GM15510 (cell line): Measurements from ENCODE around the gene DLG2.
A peak's percentile ranks its signal among the peaks of the same experiment; 100 is the strongest.

Source experiments
- POLR2A ChIP-seq: IDR thresholded peaks from 3 replicates; pipeline ENCODE4 v1.6.1; 2011; ENCODE audit warnings: borderline replicate concordance; ENCODE audit not compliant: insufficient read length; ENCODE audit errors: extremely low read depth

Gene DLG2

GRCh38 chr11:85652786-85653447 lies 25.8 kb upstream of the DLG2 start:
- TF ChIP-seq POLR2A: no peak

- TF ChIP-seq POLR2A: no peak
Measured at GRCh38 chr11:85651118-85651517, 24.0 kb upstream of the DLG2 start.

- peak; percentile 91 for TF ChIP-seq POLR2A
Measured at GRCh38 chr11:85647604-85648299, 20.6 kb upstream of the DLG2 start, which contains the start of gene TMEM126A. TSS of gene TMEM126A (plus strand) at chr11:85647967. CDS start at chr11:85650256, 2,289 bp downstream.

- no peak for TF ChIP-seq POLR2A
Measured at GRCh38 chr11:85647078-85647477, 19.9 kb upstream of the DLG2 start.

- no peak for TF ChIP-seq POLR2A
Measured at GRCh38 chr11:85643191-85643614, 16.1 kb upstream of the DLG2 start.

GRCh38 chr11:85634747-85635146 lies 7.6 kb upstream of the DLG2 start:
- no peak for TF ChIP-seq POLR2A

GRCh38 chr11:85628771-85629341 lies 1.7 kb upstream of the DLG2 start:
- TF ChIP-seq POLR2A: no peak

- peak; percentile 85 for TF ChIP-seq POLR2A
Measured at GRCh38 chr11:85627998-85628770, 1.0 kb upstream of the DLG2 start, which contains the start of gene TMEM126B. TSS of gene TMEM126B (plus strand) at chr11:85628593. CDS start at chr11:85628608, 15 bp downstream.

GRCh38 chr11:85626496-85626895 lies 648 bp downstream of the DLG2 start:
- no peak for TF ChIP-seq POLR2A

- no peak for TF ChIP-seq POLR2A
Measured at GRCh38 chr11:85620256-85620655, 6.9 kb downstream of the DLG2 start.

- TF ChIP-seq POLR2A: no peak
Measured at GRCh38 chr11:85619499-85619898, 7.6 kb downstream of the DLG2 start.

- TF ChIP-seq POLR2A: no peak
Measured at GRCh38 chr11:85603220-85603619, 23.9 kb downstream of the DLG2 start.

- no peak for TF ChIP-seq POLR2A
Measured at GRCh38 chr11:85602526-85603213, 24.5 kb downstream of the DLG2 start.

GRCh38 chr11:85599083-85599482 lies 28.1 kb downstream of the DLG2 start:
- no peak for TF ChIP-seq POLR2A
